NCI-H2227 treated with DMSO at 0.1 percent for 48 hours (cell line): ENCODE results near the gene SMOC2.
"Not testable (repeated sequence)": the region's sequence is repeated elsewhere in the genome, so short reads cannot be mapped to it uniquely, and the experiment has no call there.

Experiments
- DNase-seq: peaks from one replicate; lab custom pipeline; 2025; lab: John Stamatoyannopoulos, UW

The SMOC2 gene

DNA sequence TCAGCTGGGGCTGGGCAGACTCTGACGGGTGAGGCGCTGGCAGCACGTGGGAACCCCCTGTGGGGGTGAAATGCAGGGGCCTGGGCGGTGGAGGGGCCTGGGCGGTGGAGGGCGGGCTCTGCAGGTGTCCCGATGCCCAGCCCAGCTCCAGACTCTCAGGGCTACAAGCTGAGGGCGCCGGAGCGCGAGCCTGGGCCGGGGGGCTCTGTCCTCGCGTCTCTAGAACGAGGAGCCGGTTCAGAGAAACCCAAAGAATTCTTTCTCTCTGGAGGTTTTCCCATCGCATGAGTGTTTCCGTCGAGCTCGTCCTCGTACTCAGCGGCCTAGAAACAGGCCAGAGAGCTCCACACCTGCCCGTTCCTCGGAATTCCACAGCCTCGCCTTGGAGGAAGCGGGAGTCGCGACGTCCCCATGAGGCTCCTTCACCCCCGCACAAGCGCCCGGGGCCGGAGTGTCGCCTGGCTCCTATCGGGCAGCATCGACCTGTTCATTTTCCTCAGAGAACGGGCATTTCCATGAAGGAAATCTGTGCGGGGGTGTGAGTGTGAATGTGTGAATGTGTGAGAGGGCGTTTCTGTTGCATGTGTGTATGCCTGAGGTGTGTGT is 76.9 kb downstream of the SMOC2 start:
- DNase-seq = no peak

DNA sequence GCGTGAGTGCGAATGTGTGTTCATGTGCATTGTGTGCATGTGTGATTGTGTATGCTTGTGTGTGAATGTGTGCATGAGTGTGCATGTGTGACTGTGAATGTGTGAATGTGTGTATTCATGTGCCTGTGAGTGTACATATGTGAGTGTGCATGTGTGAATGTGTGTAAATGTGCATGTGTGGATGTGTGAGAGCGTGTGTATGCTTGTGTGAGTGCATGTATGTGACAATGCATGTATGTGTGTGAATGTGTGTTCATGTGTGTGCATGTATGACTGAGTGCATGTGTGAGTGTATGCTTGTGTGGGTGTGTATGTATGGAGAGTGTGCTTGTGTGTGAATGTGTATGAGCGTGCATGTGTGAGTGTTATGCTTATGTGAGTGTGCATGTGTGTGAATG is 77.4 kb downstream of the SMOC2 start:
- no peak for DNase-seq

DNA sequence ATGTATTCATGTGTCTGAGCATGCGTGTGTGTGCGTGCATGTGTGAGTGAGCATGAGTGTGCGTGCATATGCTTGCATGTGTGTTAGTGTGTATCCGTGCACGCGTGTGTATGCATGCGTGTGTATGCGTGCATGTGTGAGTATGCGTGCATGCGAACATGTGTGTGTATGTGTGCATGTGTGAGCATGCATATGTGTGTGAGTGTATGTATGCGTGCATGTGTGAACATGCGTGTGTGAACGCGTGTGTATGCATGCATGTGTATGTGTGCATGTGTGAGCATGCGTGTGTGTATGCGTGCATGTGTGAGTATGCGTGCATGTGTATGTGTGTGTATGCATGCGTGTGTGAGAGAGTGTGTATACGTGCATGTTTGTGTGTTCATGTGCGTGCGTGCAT is 77.9 kb downstream of the SMOC2 start:
- no peak for DNase-seq

DNA sequence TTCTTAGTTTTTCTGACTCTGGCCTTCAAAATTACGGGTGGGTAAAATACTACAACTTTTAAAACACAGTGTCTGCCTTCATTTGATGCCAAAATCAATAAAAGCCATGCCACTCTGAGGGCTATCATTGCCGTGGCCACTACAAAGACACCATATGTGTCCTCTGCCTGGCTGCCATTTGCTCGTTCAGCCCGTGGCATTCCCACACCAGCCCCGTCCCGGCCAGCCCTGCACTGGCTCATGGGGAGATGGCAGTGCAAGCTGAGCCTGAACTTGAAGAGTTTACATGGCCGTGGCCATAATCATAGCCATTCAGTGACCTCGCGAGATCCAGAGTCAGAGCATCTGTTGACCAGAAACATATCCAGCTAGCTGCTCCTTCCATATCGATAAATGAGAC is 79.2 kb downstream of the SMOC2 start:
- no peak for DNase-seq

DNA sequence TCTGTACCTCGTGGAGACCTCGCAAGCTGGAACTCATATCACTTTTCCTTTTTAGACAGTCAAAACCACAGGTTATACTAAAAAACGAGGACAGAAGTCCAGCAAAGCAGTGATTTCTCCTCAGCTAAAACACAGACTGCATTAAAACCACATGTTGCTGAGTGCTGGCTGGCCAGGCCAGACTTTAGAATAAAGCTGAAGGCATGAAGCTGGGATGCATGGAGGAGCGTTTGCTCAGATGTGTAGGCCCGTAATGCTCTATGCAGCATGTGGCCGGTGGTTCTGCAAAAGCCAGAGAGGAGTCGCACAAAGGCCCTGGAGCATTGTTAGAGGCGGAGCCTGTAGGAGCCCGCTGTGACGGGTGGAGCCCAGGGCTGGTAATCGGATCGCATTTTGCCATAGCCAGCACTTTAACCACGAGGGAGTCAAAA is 83.6 kb downstream of the SMOC2 start:
- no peak for DNase-seq

DNA sequence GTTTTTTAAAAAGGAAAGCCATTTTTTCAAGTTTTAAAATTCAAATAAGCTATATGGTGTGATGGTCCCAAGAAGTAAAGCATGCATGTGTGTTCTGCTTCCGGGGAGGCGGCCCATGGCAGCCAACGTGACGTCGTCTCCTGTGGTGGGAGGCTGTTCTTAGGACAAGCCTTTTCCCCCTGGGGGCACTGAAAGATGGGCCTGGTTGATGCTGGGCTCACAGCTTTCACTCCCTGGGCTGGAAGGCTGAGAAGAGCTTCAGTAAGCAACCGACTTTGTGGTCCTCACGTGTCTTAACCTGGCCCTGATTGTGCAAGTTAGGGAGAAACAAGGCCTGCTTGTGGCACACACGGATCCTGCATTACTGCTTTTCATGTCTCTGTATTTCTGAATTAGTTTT is 84.1 kb downstream of the SMOC2 start:
- DNase-seq = no peak

DNA sequence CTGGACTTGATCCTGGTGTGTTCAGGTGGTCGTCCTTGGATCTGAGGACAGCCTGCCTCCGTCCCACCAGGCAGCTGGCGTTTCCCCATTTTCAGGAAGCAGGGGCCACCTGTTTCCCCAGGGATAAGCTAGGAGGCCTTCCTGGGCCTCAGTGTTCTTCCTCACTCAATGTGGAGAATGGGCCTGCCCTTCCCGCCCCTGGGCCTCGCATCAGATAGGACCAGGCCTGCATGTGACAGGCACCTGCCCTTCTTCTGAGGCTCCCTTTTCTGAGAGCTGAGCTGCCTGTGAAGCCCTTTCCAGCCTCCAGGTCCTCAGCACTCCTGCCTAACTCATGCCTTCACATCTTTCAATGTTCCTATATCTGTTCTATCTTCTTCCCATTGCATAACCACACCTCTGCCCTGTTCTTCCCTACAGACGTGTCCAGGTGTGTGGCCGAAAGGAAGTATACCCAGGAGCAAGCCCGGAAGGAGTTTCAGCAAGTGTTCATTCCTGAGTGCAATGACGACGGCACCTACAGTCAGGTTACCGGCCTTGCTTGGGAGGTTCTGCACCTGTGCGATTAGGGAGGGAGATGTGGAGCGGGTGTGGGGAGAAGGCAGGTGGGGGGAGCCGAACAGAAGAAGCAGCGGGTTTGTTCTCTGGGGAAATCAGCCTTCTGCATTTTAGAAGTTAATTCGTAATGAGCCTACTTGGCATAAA is 85.1 kb downstream of the SMOC2 start:
- DNase-seq = no peak

DNA sequence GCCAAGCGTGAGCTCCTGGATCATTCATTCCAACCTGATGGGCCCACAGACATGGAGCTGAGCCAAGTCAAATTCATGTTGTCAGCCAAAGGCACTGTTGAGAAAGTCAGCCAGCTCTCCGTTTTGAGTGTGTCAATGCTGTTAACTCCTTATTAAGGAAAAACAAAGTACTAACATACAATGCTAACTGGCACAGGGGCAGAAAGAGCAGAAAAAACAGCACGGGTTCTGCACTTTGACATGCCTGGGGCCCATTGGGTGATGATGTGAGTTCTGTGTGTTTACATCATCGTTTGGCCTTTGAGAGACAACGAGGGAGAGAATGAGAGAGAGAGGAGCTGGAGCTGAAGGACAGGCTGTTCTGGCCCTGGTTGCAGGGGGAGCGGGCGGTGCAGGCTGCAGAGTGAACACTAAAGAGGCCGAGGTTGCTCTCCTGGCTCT is 85.9 kb downstream of the SMOC2 start:
- DNase-seq = no peak

DNA sequence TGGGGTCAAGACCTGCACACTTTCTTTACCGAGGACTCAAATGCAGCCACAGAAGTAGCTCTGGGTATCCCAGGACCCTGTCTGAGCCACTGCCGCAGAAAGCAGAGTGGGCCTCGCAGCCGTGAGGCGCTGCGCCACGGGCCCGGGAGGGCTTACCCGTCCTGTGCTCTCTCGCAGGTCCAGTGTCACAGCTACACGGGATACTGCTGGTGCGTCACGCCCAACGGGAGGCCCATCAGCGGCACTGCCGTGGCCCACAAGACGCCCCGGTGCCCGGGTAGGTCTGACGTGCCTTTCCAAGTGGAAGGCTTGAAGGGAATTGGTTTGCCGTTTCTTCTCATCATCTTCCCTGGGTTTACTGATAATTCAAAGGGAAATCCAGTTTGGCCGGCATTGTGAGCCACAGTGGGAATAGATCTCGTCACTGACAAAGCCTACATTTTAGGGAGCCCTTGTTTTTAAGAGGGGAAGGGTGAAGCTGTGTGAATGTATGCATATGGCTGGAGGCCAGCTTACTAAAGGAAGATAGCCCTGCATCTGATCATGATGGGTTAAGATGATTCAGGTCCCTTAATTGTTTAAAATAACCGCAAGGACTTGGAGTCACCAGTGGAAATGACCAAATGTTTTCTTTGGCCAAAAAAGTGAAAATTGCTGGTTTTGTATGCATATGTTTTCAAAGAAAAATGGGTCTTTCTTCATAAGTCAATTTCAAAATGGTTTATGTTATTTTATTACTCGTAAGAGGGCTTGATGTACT is 86.6 kb downstream of the SMOC2 start:
- DNase-seq = no peak

DNA sequence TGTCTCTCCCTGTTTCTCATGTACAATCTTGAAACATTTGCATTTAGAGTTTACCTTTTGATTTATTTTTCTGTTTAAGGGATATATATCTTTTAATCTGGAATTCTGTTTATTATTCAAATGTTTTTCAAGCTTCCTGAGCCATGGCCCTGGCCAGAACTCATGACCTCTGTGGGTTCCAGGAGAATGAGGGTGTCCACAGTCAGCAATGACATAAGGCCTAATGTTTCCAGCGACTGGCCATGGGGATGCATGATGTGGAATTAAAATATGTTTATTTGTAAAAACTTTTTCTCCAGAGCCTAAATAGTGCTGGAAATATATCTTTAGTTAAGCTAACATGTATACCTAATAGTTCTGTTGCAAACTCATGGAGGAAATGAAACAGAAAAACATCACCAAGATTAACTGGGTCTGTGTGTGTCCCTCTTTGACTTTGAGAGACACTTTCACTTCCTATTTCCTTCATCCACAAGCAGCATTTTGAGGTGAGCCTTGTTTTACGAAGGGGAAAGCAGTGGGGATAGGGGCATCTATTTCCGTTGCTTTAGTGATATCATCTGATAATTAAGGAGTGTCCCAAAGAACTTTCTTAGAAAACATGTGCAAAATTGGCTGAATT is 87.6 kb downstream of the SMOC2 start:
- no peak for DNase-seq

DNA sequence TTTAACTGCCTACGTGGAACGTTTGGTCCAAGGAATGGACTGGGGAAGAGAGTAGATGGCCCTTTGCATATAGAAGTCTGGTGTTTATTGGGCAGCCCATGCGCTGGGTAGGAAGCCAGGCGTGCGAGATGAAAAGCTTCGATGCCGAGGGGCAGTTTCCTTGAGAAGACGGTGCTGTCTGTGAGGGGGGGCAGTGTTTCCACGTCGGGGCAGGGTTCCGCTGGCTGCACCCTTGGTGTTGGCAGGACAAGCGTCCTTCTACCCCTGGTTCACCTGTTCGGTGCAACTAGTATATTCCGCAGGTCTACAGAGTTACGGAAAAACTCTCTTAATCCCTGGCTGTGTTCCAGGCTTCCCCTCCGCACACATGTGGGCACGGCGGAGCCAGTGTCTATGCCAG is 88.2 kb downstream of the SMOC2 start:
- DNase-seq = no peak

DNA sequence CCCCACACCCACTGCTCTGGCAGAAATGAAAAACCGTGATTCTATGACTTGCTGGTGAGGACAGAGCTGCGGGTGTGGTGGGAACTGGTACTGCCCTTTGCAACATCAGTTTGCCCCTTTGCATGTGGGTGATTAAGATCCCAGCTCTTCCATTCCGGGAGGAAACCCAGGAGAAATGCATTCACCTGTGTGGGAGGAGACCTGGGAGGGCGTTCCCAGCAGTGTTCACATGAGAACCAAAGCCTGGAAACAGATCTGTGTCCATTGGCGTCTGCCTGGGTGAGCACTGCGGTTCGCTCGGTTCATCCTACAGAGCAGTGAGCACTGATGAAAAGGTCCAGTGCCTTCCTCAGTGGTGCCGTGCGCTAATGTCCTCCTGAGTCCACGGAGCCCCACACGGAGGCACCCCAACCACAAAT is 89.7 kb downstream of the SMOC2 start:
- no peak for DNase-seq

DNA sequence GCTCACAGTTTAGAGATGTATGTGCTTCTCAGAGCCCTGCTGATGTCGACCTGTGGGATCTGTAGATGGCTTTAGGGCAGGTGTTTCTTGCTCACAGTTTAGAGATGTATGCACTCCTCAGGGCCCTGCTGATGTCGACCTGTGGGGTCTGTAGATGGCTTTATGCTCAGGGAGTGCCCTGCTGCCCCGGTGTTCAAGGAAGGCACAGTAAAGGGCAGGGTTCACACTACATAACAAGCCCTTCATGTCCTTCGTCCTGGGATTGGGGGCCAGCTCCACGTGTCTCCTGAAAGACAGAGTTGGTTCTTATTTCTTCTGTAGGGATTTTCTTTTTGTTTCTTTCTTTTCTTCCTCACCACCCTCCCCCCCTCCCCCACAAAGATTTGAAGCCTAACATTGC is 91.1 kb downstream of the SMOC2 start:
- no peak for DNase-seq

DNA sequence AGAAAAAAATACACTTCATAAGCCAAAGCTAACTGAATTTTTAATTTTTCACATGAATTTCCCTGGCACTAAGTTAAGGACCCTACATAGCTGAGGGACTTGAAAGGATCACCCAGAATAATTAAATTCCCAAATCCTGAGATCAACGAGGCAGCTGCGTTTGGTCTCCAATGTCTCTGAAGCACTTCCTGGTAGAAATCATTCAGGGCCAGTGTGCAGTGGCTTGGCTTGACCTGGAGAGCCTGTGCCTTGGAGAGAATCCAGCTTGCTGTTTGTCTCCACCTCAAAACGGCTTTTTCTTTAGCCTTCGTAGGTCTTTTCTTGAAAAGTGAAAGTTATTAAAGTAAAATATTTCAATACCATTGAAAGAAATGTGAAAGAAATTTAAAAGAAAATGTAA is 92.4 kb downstream of the SMOC2 start:
- DNase-seq = no peak

DNA sequence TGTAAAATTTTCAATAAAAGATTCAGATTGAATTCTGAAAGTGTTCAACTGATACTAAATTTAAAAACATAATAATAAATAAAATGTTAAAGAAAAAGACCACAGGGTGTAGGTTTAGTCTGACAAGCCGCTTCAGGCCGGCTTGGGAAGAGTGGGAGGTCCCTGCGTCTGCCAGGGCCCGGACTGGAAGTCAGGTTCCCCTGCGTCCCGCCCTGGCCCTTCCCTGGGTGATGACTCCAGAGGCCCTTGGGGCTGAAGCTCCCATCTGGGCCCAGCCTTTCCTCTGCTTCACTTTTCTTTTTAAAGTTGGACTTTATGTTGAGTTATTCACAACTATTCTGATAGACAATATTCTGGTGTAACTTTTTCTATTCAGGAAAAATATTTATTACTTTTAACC is 93.3 kb downstream of the SMOC2 start:
- no peak for DNase-seq

DNA sequence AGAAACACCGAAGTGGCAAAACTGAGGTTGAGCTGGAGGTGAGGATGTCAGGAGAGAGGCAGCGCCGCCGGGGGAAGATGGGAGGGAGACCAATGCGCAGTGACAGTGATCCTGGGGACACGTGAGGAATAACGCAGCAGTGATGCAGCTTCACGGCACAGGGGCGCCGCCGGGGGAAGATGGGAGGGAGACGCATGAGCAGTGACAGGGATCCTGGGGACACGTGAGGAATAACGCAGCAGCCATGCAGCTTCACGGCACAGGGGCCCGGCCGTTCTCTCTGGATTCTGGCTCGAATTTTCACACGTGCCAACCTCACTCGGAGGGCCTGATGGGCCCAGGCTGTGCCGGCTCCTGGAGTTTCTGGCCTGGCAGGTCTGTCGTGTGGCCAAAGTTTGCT is 94.7 kb downstream of the SMOC2 start:
- DNase-seq = no peak

DNA sequence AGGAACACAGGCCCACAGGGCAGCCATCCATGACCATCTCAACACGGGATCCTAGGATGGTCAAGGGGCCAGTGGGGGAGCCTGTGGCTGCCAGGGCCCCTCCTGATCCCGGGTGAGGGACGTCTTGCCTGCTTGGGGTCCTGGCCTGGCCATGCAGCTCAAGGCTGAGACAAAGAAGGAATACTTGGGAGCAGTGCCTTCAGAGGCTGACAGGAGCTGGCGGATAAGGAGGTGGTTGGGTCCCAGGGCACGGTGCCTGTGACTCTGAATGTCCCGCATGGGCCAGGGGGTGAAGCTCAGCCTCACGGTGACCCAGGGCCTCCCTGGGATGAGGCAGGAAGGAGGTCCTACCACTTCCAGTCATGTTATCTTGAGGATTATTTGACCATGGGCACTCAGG is 95.2 kb downstream of the SMOC2 start:
- no peak for DNase-seq

DNA sequence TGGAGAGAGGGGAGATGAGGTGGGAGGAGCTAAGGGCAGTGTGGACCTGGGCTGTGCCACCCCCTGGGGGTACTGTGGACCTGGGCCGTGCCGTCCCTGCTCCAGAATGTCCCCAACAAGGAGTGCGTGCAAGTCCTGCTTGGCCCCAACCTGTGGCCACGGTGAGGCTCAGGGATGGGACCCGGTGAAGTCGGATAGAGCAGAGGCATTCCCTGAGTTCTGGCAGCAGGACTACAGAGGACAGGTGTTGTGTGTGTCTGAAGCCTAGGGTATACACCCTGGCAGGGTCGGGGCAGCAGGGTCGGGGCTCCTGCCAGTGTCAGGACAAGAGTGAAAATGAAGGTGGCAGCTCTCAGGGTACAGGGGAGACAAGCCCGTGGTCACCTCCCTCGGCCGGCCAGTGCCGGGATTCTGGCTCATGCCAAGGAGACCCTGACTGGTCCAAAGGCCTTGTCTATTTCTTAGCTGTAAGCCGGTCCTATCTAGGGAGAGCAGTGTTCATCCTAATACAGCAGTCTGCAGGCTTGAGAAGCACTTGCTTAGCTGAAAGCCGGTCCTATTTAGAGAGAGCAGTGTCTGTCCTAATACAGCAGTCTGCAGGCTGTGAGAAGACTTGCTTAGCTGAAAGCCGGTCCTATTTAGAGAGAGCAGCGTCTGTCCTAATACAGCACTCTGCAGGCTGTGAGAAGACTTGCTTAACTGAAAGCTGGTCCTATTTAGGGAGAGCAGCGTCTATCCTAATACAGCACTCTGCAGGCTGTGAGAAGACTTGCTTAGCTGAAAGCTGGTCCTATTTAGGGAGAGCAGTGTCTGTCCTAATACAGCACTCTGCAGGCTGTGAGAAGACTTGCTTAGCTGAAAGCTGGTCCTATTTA is 95.9 kb downstream of the SMOC2 start:
- DNase-seq = no peak

DNA sequence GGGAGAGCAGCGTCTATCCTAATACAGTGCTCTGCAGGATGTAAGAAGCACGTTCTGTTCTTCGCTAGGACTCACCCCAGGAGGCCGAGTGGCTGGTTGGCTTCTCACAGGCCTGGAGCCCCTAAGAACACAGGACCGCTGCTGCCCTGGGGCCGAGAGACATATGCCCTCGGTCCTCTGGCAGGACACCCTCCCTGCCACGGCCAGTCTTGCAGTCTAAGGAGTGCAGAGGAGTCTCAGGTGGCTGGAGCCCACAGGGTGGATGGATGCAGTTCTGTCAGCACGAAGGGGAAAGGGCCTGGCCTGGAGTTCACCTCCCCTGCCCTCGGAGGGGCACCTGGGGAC is 96.5 kb downstream of the SMOC2 start:
- DNase-seq = no peak

DNA sequence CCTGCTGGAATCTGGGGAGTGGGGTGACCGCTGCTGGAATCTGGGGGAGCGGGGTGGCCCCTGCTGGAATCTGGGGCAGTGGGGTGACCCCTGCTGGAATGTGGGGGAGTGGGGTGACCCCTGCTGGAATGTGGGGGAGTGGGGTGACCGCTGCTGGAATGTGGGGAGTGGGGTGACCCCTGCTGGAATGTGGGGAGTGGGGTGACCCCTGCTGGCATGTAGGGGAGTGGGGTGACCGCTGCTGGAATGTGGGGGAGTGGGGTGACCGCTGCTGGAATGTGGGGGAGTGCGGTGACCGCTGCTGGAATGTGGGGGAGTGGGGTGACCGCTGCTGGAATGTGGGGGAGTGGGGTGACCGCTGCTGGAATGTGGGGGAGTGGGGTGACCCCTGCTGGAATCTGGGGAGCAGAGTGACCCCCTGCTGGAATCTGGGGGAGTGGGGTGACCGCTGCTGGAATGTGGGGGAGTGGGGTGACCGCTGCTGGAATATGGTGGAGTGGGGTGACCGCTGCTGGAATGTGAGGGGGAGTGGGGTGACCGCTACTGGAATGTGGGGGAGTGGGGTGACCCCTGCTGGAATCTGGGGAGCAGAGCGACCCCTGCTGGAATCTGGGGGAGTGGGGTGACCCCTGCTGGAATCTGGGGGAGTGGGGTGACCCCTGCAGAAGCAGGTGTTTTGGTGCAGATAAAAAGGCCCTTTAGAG is 97.4 kb downstream of the SMOC2 start:
- DNase-seq = not testable (repeated sequence)
